Fibroblast of lung (primary cell): ENCODE results near the gene CDCA7L. TPM values are rescaled to one million over a fixed set of nuclear protein-coding genes. Genes with fewer than 3 reads are reported as not detected.

ENCODE experiments used
- DNase-seq, 2 donors: peaks; one replicate each; pipeline versions ENCODE4 v3.0.0 to v3.0.0-alpha.2; 2010; ENCODE audit warnings: low read depth in 2 of 2
- H2AFZ ChIP-seq: 2 replicates; pipeline ENCODE4 v1.5.1; 2012; ENCODE audit warnings: low read length, control low read depth, inconsistent platforms
- H3K27ac ChIP-seq: 2 replicates; pipeline ENCODE4 v1.5.1; 2011; ENCODE audit warnings: low read length, control low read depth; ENCODE audit not compliant: insufficient read depth
- H3K27me3 ChIP-seq: 2 replicates; pipeline ENCODE4 v1.5.1; 2011; ENCODE audit warnings: mild to moderate bottlenecking, low read length; ENCODE audit not compliant: control insufficient read depth, insufficient read depth
- H3K36me3 ChIP-seq: 2 replicates; pipeline ENCODE4 v1.5.1; 2011; ENCODE audit warnings: low read length; ENCODE audit not compliant: control insufficient read depth, insufficient read depth
- H3K4me1 ChIP-seq: 2 replicates; pipeline ENCODE4 v1.5.1; 2011; ENCODE audit warnings: low read length; ENCODE audit not compliant: control insufficient read depth, insufficient read depth; ENCODE audit errors: extremely low read depth
- H3K4me2 ChIP-seq: 2 replicates; pipeline ENCODE4 v1.5.1; 2011; ENCODE audit warnings: low read length, control low read depth; ENCODE audit not compliant: insufficient read depth; ENCODE audit errors: extremely low read depth
- H3K4me3 ChIP-seq, 4 experiments: fragments of 200-600 bp in 1 of 4; sonication (generic) in 1 of 4; replicated peaks in 1 of 4; 2 replicates each; pipeline ENCODE4 v1.5.1; 2011 to 2016; ENCODE audit warnings: low read length in 4 of 4, low read depth in 3 of 4, mild to moderate bottlenecking in 3 of 4, control low read depth in 2 of 4, inconsistent platforms in 1 of 4, mixed read lengths in 1 of 4; ENCODE audit not compliant: insufficient read depth in 1 of 4; ENCODE audit errors: control extremely low read depth in 1 of 4
- H3K79me2 ChIP-seq: 2 replicates; pipeline ENCODE4 v1.5.1; 2012; ENCODE audit warnings: mild to moderate bottlenecking, low read length, inconsistent platforms; ENCODE audit not compliant: control insufficient read depth, insufficient read depth
- H3K9ac ChIP-seq: 2 replicates; pipeline ENCODE4 v1.5.1; 2011; ENCODE audit warnings: mild to moderate bottlenecking, low read length, control low read depth; ENCODE audit not compliant: insufficient read depth
- H3K9me3 ChIP-seq: 2 replicates; pipeline ENCODE4 v1.5.1; 2012; ENCODE audit warnings: low read depth, low read length; ENCODE audit not compliant: control insufficient read depth, insufficient read depth
- H4K20me1 ChIP-seq: 2 replicates; pipeline ENCODE4 v1.5.1; 2011; ENCODE audit warnings: low read length; ENCODE audit not compliant: control insufficient read depth, insufficient read depth; ENCODE audit errors: extremely low read depth
- EZH2 ChIP-seq: IDR thresholded peaks from 2 replicates; pipeline ENCODE4 v1.5.1; 2012; ENCODE audit warnings: low read length, control low read depth, mild to moderate bottlenecking; ENCODE audit errors: missing control alignments
- polyA plus RNA-seq, 2 donors: library from polyadenylated mRNA; depleted of rRNA in 1 of 2; stranded (reverse) in 1 of 2; unstranded in 1 of 2; fragments of >200 nt; gene quantifications; 2 replicates each; pipeline ENCODE4 v1.2.1, GENCODE V29; 2011 to 2012; ENCODE audit warnings: missing spikeins in 1 of 2
- total RNA-seq: library from RNA; depleted of rRNA; stranded (reverse); fragments of >200 nt; gene quantifications from 2 replicates; pipeline ENCODE4 v1.2.1, GENCODE V29; 2014
- TF ChIP-seq, protein P1 (sequence below), 2 donors: IDR thresholded peaks in 1 of 2; conservative IDR thresholded peaks in 1 of 2; 1 replicate in 1 of 2; 2 replicates in 1 of 2; pipeline ENCODE4 v1.5.1; 2011 to 2012; ENCODE audit warnings: low read length in 2 of 2, control low read depth in 1 of 2, inconsistent platforms in 1 of 2, low read depth in 1 of 2, mild to moderate bottlenecking in 1 of 2

CDCA7L gene
- total and polyA plus RNA-seq, 2 donors (not counting 1 experiment from before 2014, with no cell fraction given) = 25.3 to 29.1 TPM

DNA sequence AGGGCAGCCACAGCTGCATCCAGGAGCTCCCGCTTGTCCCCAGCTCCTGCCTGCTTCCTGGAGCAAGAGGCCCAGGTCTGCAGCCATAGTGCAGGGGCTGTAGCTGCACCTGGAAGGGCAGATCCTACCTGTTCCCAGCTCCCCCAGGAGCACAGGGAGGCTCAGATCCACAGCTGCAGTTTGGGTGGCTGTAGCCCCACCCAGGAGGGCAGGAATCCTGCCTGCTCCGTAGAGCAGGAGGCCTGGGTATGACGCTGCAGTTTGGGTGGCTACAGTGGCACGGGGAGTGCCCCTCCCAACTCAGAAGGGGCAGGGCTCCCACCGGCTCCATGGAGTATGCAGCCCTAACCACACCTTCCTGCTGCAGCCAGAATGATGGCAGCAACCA, 26.7 kb upstream of the CDCA7L start:
- H3K9ac ChIP-seq = no peak overlapping the region
- no peak for TF ChIP-seq EZH2
- TF ChIP-seq, protein P1, sequence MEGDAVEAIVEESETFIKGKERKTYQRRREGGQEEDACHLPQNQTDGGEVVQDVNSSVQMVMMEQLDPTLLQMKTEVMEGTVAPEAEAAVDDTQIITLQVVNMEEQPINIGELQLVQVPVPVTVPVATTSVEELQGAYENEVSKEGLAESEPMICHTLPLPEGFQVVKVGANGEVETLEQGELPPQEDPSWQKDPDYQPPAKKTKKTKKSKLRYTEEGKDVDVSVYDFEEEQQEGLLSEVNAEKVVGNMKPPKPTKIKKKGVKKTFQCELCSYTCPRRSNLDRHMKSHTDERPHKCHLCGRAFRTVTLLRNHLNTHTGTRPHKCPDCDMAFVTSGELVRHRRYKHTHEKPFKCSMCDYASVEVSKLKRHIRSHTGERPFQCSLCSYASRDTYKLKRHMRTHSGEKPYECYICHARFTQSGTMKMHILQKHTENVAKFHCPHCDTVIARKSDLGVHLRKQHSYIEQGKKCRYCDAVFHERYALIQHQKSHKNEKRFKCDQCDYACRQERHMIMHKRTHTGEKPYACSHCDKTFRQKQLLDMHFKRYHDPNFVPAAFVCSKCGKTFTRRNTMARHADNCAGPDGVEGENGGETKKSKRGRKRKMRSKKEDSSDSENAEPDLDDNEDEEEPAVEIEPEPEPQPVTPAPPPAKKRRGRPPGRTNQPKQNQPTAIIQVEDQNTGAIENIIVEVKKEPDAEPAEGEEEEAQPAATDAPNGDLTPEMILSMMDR (conservative IDR thresholded peaks at IDR 0.05 in 1 of 2, IDR thresholded peaks at IDR 0.05 in 1 of 2; ENCODE audit: low read depth in 1 of 2, low read length in 2 of 2) = no peak
- no peaks in the 10 kb centered on the region for H3K9me3 ChIP-seq
- H3K79me2 ChIP-seq = no peaks in the 10 kb centered on the region
- no peak overlapping the region for H3K27ac ChIP-seq
- H4K20me1 ChIP-seq = no peaks in the 10 kb centered on the region
- H2AFZ ChIP-seq = no peak overlapping the region
- no peak overlapping the region for H3K4me3 ChIP-seq
- no peak overlapping the region for H3K4me2 ChIP-seq
- no peaks in the 10 kb centered on the region for H3K4me1 ChIP-seq
- no peaks in the 10 kb centered on the region for H3K27me3 ChIP-seq
- no peaks in the 10 kb centered on the region for H3K36me3 ChIP-seq
- no peak for DNase-seq

GRCh38 chr7:21971780-21972396, 26.2 kb upstream of the CDCA7L start:
- no peak for DNase-seq
- Histone ChIP-seq H3K4me3 (no peak overlapping the region), H4K20me1 (no peaks in the 10 kb centered on the region), H2AFZ (no peak overlapping the region), H3K4me1 (no peaks in the 10 kb centered on the region), H3K27ac (no peak overlapping the region), H3K4me2 (no peak overlapping the region), H3K9me3 (no peaks in the 10 kb centered on the region), H3K27me3 (no peaks in the 10 kb centered on the region), H3K79me2 (no peaks in the 10 kb centered on the region), H3K36me3 (no peaks in the 10 kb centered on the region), H3K9ac (no peak overlapping the region)
- no peak for TF ChIP-seq EZH2
- TF ChIP-seq, protein P1 (conservative IDR thresholded peaks at IDR 0.05 in 1 of 2, IDR thresholded peaks at IDR 0.05 in 1 of 2; ENCODE audit: low read depth in 1 of 2, low read length in 2 of 2) = no peak

DNA sequence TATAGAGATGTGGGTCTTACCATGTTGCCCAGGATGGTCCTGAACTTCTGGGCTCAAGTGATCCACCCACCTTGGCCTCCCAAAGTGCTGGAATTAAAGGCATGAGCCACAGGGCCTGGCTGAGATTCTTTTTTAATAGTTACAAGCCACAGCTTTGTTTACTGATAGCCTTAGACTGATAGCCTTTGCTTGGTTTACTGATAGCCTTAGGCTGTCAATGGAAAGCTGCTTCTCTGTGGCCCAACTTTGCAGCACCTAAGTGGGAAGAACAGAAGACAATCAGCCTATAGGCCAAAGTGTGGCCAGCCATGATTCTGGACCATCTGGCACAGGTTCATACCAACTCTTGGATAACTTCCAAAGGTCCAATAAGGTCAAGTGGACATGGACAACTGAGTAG, 24.1 kb upstream of the CDCA7L start:
- H3K4me2 ChIP-seq = no peak overlapping the region
- H3K79me2 ChIP-seq = no peaks in the 10 kb centered on the region
- H4K20me1 ChIP-seq = no peaks in the 10 kb centered on the region
- no peak overlapping the region for H3K9ac ChIP-seq
- no peak overlapping the region for H3K27ac ChIP-seq
- no peaks in the 10 kb centered on the region for H3K9me3 ChIP-seq
- H2AFZ ChIP-seq = no peak overlapping the region
- H3K36me3 ChIP-seq = no peaks in the 10 kb centered on the region
- H3K4me3 ChIP-seq = no peak overlapping the region
- no peak for TF ChIP-seq EZH2
- no peaks in the 10 kb centered on the region for H3K4me1 ChIP-seq
- DNase-seq = no peak
- H3K27me3 ChIP-seq = no peaks in the 10 kb centered on the region
